Suprapubic skin (tissue), 4 donors: ENCODE measurements around the gene SLC6A18. TPM values are rescaled to one million over a fixed set of nuclear protein-coding genes. Genes with fewer than 3 reads are reported as not detected.
"Not testable (repeated sequence)": the region's sequence is repeated elsewhere in the genome, so short reads cannot be mapped to it uniquely, and the experiment has no call there.

Experiments used
- DNase-seq, 2 donors: peaks; one replicate each; pipeline ENCODE4 v3.0.0-alpha.2; 2019; ENCODE audit warnings: low spot score in 2 of 2
- H3K27ac ChIP-seq: fragments of 200-600 bp; sonication (generic); one replicate; pipeline ENCODE4 v1.5.1; 2019
- H3K27me3 ChIP-seq: fragments of 200-600 bp; sonication (generic); one replicate; pipeline ENCODE4 v1.5.1; 2019
- H3K36me3 ChIP-seq: fragments of 200-600 bp; sonication (generic); one replicate; pipeline ENCODE4 v1.5.1; 2019
- H3K4me1 ChIP-seq: fragments of 200-600 bp; sonication (generic); one replicate; pipeline ENCODE4 v1.5.1; 2019
- H3K4me3 ChIP-seq: fragments of 200-600 bp; sonication (generic); one replicate; pipeline ENCODE4 v1.5.1; 2019; ENCODE audit warnings: mild to moderate bottlenecking
- H3K9me3 ChIP-seq: fragments of 200-600 bp; sonication (generic); one replicate; pipeline ENCODE4 v1.5.1; 2019
- CTCF ChIP-seq, 2 donors: fragments of 200-600 bp in 1 of 2; fragments of 450-650 bp in 1 of 2; sonication (generic) in 1 of 2; IDR thresholded peaks; one replicate each; pipeline ENCODE4 v1.5.1; 2016 to 2019; ENCODE audit warnings: antibody characterized with exemption in 2 of 2, mild to moderate bottlenecking in 1 of 2, moderate library complexity in 1 of 2
- EP300 ChIP-seq: sonication (generic); formaldehyde crosslinking; IDR thresholded peaks from one replicate; pipeline ENCODE4 v1.6.1; 2017; ENCODE audit warnings: antibody characterized with exemption
- POLR2A ChIP-seq, 2 donors: fragments of 450-650 bp; IDR thresholded peaks; one replicate each; pipeline ENCODE4 v1.6.1; 2017; ENCODE audit warnings: antibody characterized with exemption in 2 of 2, mild to moderate bottlenecking in 2 of 2, moderate library complexity in 2 of 2
- POLR2AphosphoS5 ChIP-seq, 3 donors: sonication (generic); formaldehyde crosslinking; IDR thresholded peaks; one replicate each; pipeline ENCODE4 v1.6.1; 2017; ENCODE audit warnings: antibody characterized with exemption in 3 of 3
- WGBS: methylation state at CpG from one replicate; pipeline ENCODE4 v1.1.5; 2018; 5-methylcytosine and 5-hydroxymethylcytosine counted together
- total RNA-seq, 4 donors: library from RNA; depleted of rRNA; stranded (reverse); fragments of >200 nt; gene quantifications; one replicate each; pipeline ENCODE4 v1.1.0, GENCODE V29; 2016

Gene SLC6A18
- total RNA-seq, 4 donors from 2014 or later = not detected

- WGBS = 86% methylated on average over 25 of the region's 40 CpGs
- H3K4me1 ChIP-seq = no peaks in the 10 kb centered on the region
- H3K9me3 ChIP-seq = peaks cover 10% of the 10 kb centered on the region
- DNase-seq = no peak
- no peaks in the 10 kb centered on the region for H3K27me3 ChIP-seq
- no peak for TF ChIP-seq CTCF (IDR thresholded peaks at IDR 0.05)
- no peak for TF ChIP-seq EP300
- no peak for TF ChIP-seq POLR2A (IDR thresholded peaks at IDR 0.05)
- TF ChIP-seq POLR2AphosphoS5 (IDR thresholded peaks at IDR 0.05) = no peak
- no peaks in the 10 kb centered on the region for H3K36me3 ChIP-seq
- no peak overlapping the region for H3K4me3 ChIP-seq
- no peak overlapping the region for H3K27ac ChIP-seq
These were observed 40.6 kb downstream of the SLC6A18 start for GRCh38 chr5:1265461-1266455.

- no peak for DNase-seq
- 86% methylated on average over 8 of the region's 9 CpGs for WGBS
- Histone ChIP-seq H3K4me1 (no peaks in the 10 kb centered on the region), H3K27ac (no peak overlapping the region), H3K4me3 (no peak overlapping the region), H3K9me3 (peaks cover 10% of the 10 kb centered on the region), H3K36me3 (no peaks in the 10 kb centered on the region), H3K27me3 (no peaks in the 10 kb centered on the region)
- TF ChIP-seq EP300 = no peak
These were observed 41.6 kb downstream of the SLC6A18 start for GRCh38 chr5:1266791-1267190.

DNA sequence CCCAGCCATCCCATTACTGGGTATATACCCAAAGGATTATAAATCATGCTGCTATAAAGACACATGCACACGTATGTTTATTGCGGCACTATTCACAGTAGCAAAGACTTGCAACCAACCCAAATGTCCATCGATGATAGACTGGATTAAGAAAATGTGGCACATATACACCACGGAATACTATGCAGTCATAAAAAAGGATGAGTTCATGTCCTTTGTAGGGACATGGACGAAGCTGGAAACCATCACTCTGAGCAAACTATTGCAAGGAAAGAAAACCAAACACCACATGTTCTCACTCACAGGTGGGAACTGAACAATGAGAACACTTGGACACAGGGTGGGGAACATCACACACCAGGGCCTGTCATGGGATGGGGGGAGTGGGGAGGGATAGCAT is 42.3 kb downstream of the SLC6A18 start:
- not testable (repeated sequence) for H3K36me3 ChIP-seq, H3K27ac ChIP-seq, H3K4me1 ChIP-seq, H3K27me3 ChIP-seq, H3K9me3 ChIP-seq, H3K4me3 ChIP-seq, DNase-seq
- 95% methylated on average over 5 of the region's 5 CpGs for WGBS

GRCh38 chr5:1268056-1268455 is 42.9 kb downstream of the SLC6A18 start:
- Histone ChIP-seq H3K4me3 (no peak overlapping the region), H3K4me1 (no peaks in the 10 kb centered on the region), H3K9me3 (no peaks in the 10 kb centered on the region), H3K36me3 (no peaks in the 10 kb centered on the region), H3K27ac (no peak overlapping the region), H3K27me3 (no peaks in the 10 kb centered on the region)
- no peak for DNase-seq
- TF ChIP-seq POLR2A (IDR thresholded peaks at IDR 0.05) (no peak), EP300 (no peak), POLR2AphosphoS5 (IDR thresholded peaks at IDR 0.05) (no peak), CTCF (IDR thresholded peaks at IDR 0.05) (no peak)
- 97% methylated on average over 3 of the region's 13 CpGs for WGBS

- Histone ChIP-seq H3K9me3 (no peaks in the 10 kb centered on the region), H3K27me3 (no peaks in the 10 kb centered on the region), H3K27ac (no peak overlapping the region), H3K36me3 (no peaks in the 10 kb centered on the region), H3K4me3 (no peak overlapping the region), H3K4me1 (no peaks in the 10 kb centered on the region)
- 89% methylated on average over 13 of the region's 13 CpGs for WGBS
- TF ChIP-seq POLR2A (IDR thresholded peaks at IDR 0.05) (no peak), CTCF (IDR thresholded peaks at IDR 0.05) (no peak), EP300 (no peak), POLR2AphosphoS5 (IDR thresholded peaks at IDR 0.05) (no peak)
- no peak for DNase-seq
These were observed 43.5 kb downstream of the SLC6A18 start for GRCh38 chr5:1268666-1269065.

DNA sequence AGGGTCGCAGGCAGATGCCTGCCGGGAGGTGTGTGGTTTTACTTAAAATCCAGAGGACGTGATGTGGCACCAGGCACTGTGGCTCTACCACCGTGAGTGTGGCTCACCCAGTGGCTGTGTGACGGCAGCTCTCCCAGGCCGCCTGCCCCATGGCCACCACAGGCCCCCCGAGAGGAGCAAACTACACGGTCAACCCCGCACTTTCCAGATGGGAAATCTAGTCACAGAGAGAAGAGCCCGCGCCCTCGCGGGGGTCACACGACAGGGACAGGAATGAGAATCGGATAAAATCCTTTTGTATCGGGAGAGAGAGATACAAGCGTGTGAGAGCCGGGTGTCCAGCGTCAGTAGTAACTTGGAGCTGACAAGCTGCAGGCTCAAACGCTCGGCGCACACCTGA is 45.2 kb downstream of the SLC6A18 start:
- no peak for DNase-seq
- no peaks in the 10 kb centered on the region for H3K36me3 ChIP-seq
- no peaks in the 10 kb centered on the region for H3K9me3 ChIP-seq
- H3K4me3 ChIP-seq = no peak overlapping the region
- H3K4me1 ChIP-seq = no peaks in the 10 kb centered on the region
- no peak overlapping the region for H3K27ac ChIP-seq
- H3K27me3 ChIP-seq = no peaks in the 10 kb centered on the region
- WGBS = 97% methylated on average over 22 of the region's 22 CpGs
- TF ChIP-seq EP300 (no peak), POLR2AphosphoS5 (IDR thresholded peaks at IDR 0.05) (no peak), CTCF (IDR thresholded peaks at IDR 0.05) (no peak), POLR2A (IDR thresholded peaks at IDR 0.05) (no peak)
